ENCODE data around the gene SEMA4D.

- TF ChIP-seq CTCF (IDR thresholded peaks at IDR 0.05) (no peak), EP300 (IDR thresholded peaks at IDR 0.05) (no peak), POLR2A (IDR thresholded peaks at IDR 0.05) (no peak)
Observed at GRCh38 chr9:89497978-89498851, at the start of gene SEMA4D.
